CD14-positive monocyte (primary cell): ENCODE measurements around the gene SPPL2C. TPM values are rescaled to one million over a fixed set of nuclear protein-coding genes. Genes with fewer than 3 reads are reported as not detected.

ENCODE experiments used
- DNase-seq, 3 donors: peaks; one replicate each; pipeline ENCODE4 v3.0.0-alpha.2; 2011 to 2022
- H2AFZ ChIP-seq: 2 replicates; pipeline ENCODE4 v1.6.0; 2012; ENCODE audit warnings: mild to moderate bottlenecking, low read depth, low read length, inconsistent platforms; ENCODE audit not compliant: insufficient read depth, poor library complexity, severe bottlenecking
- H3K27ac ChIP-seq, 2 donors: 1 replicate in 1 of 2; 2 replicates in 1 of 2; pipeline ENCODE4 v1.5.1; 2012 to 2013; ENCODE audit warnings: low read length in 2 of 2, control low read depth in 1 of 2, inconsistent platforms in 1 of 2, low read depth in 1 of 2, mild to moderate bottlenecking in 1 of 2
- H3K27me3 ChIP-seq, 2 donors: one replicate each; pipeline versions ENCODE4 v1.6.0 to v1.6.1; 2011 to 2013; ENCODE audit warnings: low read length in 2 of 2; ENCODE audit not compliant: control insufficient read depth in 2 of 2, insufficient read depth in 2 of 2
- H3K36me3 ChIP-seq, 2 donors: replicated peaks in 1 of 2; 1 replicate in 1 of 2; 2 replicates in 1 of 2; pipeline versions ENCODE4 v1.5.1 to v1.6.1; 2012 to 2013; ENCODE audit warnings: low read length in 2 of 2, control low read depth in 1 of 2, inconsistent platforms in 1 of 2, mild to moderate bottlenecking in 1 of 2; ENCODE audit not compliant: insufficient read depth in 2 of 2, control insufficient read depth in 1 of 2
- H3K4me1 ChIP-seq, 2 donors: 1 replicate in 1 of 2; 2 replicates in 1 of 2; pipeline versions ENCODE4 v1.5.1 to v1.6.1; 2012 to 2013; ENCODE audit warnings: low read length in 2 of 2, control low read depth in 1 of 2, inconsistent platforms in 1 of 2, mild to moderate bottlenecking in 1 of 2, moderate library complexity in 1 of 2; ENCODE audit not compliant: insufficient read depth in 2 of 2, control insufficient read depth in 1 of 2
- H3K4me2 ChIP-seq: replicated peaks from 2 replicates; pipeline ENCODE3; 2012; ENCODE audit warnings: low read length, moderate library complexity, mild to moderate bottlenecking; ENCODE audit not compliant: poor library complexity, severe bottlenecking; ENCODE audit errors: extremely low read depth
- H3K4me3 ChIP-seq, 3 experiments: fragments of 200-600 bp in 1 of 3; sonication (generic) in 1 of 3; replicated peaks in 1 of 3; 1 replicate in 2 of 3; 2 replicates in 1 of 3; pipeline ENCODE4 v1.5.1; 2011 to 2013; ENCODE audit warnings: low read length in 3 of 3, mild to moderate bottlenecking in 3 of 3, control low read depth in 2 of 3, low read depth in 2 of 3, inconsistent platforms in 1 of 3, moderate library complexity in 1 of 3
- H3K79me2 ChIP-seq: 2 replicates; pipeline ENCODE4 v1.6.0; 2012; ENCODE audit warnings: mild to moderate bottlenecking, control low read depth, inconsistent platforms, low read length, moderate library complexity; ENCODE audit not compliant: insufficient read depth
- H3K9ac ChIP-seq: 2 replicates; pipeline ENCODE4 v1.6.0; 2017; ENCODE audit warnings: low read length, mild to moderate bottlenecking; ENCODE audit not compliant: insufficient read depth, poor library complexity, severe bottlenecking
- H3K9me3 ChIP-seq, 2 donors: replicated peaks in 1 of 2; 1 replicate in 1 of 2; 2 replicates in 1 of 2; pipeline versions ENCODE4 v1.5.1 to v1.6.1; 2012 to 2013; ENCODE audit warnings: low read length in 2 of 2, control low read depth in 1 of 2; ENCODE audit not compliant: control insufficient read depth in 1 of 2, insufficient read depth in 1 of 2
- H4K20me1 ChIP-seq: 2 replicates; pipeline ENCODE4 v1.6.0; 2012; ENCODE audit warnings: mild to moderate bottlenecking, low read length, control low read depth, moderate library complexity; ENCODE audit not compliant: insufficient read depth
- H3K27ac Mint-ChIP-seq, 7 donors: one replicate each; pipeline ENCODE4 v1.8.0; 2020; ENCODE audit warnings: mild to moderate bottlenecking in 7 of 7, mixed read lengths in 7 of 7, moderate library complexity in 6 of 7, inconsistent platforms in 2 of 7
- H3K27me3 Mint-ChIP-seq, 3 donors: one replicate each; pipeline ENCODE4 v1.8.0; 2021 to 2022; ENCODE audit warnings: low read depth in 3 of 3, mild to moderate bottlenecking in 3 of 3, mixed read lengths in 3 of 3, moderate library complexity in 3 of 3, inconsistent platforms in 1 of 3
- H3K36me3 Mint-ChIP-seq, 2 donors: one replicate each; pipeline ENCODE4 v1.8.0; 2020; ENCODE audit warnings: mixed read lengths in 2 of 2, inconsistent platforms in 1 of 2, mild to moderate bottlenecking in 1 of 2
- H3K4me1 Mint-ChIP-seq: one replicate; pipeline ENCODE4 v1.8.0; 2020; ENCODE audit warnings: mild to moderate bottlenecking, mixed read lengths
- H3K4me3 Mint-ChIP-seq, 2 donors: one replicate each; pipeline ENCODE4 v1.8.0; 2020; ENCODE audit warnings: mild to moderate bottlenecking in 2 of 2, mixed read lengths in 2 of 2, moderate library complexity in 1 of 2
- H3K9me3 Mint-ChIP-seq, 7 donors: one replicate each; pipeline ENCODE4 v1.8.0; 2020 to 2022; ENCODE audit warnings: mixed read lengths in 7 of 7, mild to moderate bottlenecking in 6 of 7, moderate library complexity in 6 of 7, inconsistent platforms in 2 of 7
- WGBS: methylation state at CpG from one replicate; pipeline ENCODE4 v1.1.5; 2013; ENCODE audit warnings: missing lambda C conversion rate; ENCODE audit not compliant: insufficient coverage; 5-methylcytosine and 5-hydroxymethylcytosine counted together
- intact Hi-C, 2 donors: fragments of 100-400 bp; cut with micrococcal nuclease; formaldehyde crosslinking; loops; one replicate each; pipeline versions ENCODE4 v1.15.0 to v1.15.1; 2023
- polyA plus RNA-seq, 3 donors: library from polyadenylated mRNA; depleted of rRNA in 1 of 3; unstranded in 2 of 3; stranded (reverse) in 1 of 3; fragments of 300-500 nt in 2 of 3; fragments of >200 nt in 1 of 3; fragmentation: Illumina TruSeq in 2 of 3; gene quantifications; 1 replicate in 2 of 3; 2 replicates in 1 of 3; pipeline ENCODE4 v1.2.3, GENCODE V29; 2012 to 2021
- TF ChIP-seq, protein P1 (sequence below): fragments of 200-600 bp; IDR thresholded peaks from one replicate; pipeline ENCODE4 v1.8.0; 2022; ENCODE audit warnings: antibody characterized with exemption, mild to moderate bottlenecking

Gene SPPL2C
- polyA plus RNA-seq, 3 donors, result not detected

DNA sequence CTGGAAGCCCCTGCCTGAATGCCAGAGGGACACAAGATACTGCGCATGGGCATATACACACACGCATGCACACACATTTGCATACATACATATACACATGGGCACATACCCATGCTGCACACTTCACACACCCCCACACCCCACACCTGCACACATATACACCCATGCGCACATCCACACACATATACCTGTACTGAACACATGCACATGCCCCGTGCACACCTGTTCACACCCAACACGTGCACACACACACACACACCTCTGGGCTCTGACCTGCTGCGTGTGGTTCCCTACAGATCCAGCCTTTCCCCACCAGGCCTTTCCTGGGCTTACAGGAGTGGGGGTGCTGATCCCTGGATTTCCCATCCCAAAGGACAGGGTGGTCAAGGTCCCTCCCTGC, 6.3 kb downstream of the SPPL2C start:
- intact Hi-C loops, result no loop called here
- no peaks in the 10 kb centered on the region for H3K36me3 ChIP-seq
- DNase-seq, result no peak
- no peak overlapping the region for H3K9ac ChIP-seq
- H3K4me3 ChIP-seq, result no peak overlapping the region
- H3K27ac ChIP-seq, result no peak overlapping the region
- H3K27me3 Mint-ChIP-seq, result peaks cover 16 to 32% (median 24%) of the 10 kb centered on the region in 3 donors
- no peak overlapping the region for H2AFZ ChIP-seq
- 89% methylated on average over 6 of the region's 6 CpGs for WGBS
- no peaks in the 10 kb centered on the region for H3K36me3 Mint-ChIP-seq
- peaks cover 3% of the 10 kb centered on the region for H3K4me1 Mint-ChIP-seq
- H3K4me1 ChIP-seq, result no peaks in the 10 kb centered on the region
- H3K79me2 ChIP-seq, result no peaks in the 10 kb centered on the region
- no peak overlapping the region for H3K4me3 Mint-ChIP-seq
- H4K20me1 ChIP-seq, result no peaks in the 10 kb centered on the region
- no peak overlapping the region for H3K4me2 ChIP-seq
- no peaks in the 10 kb centered on the region for H3K9me3 ChIP-seq
- H3K27ac Mint-ChIP-seq, result no peak overlapping the region
- H3K27me3 ChIP-seq, result peaks cover 0 to 12% of the 10 kb centered on the region in 2 donors
- peaks cover 0 to 3% (median 0%) of the 10 kb centered on the region in 7 donors for H3K9me3 Mint-ChIP-seq
- TF ChIP-seq, protein P1, sequence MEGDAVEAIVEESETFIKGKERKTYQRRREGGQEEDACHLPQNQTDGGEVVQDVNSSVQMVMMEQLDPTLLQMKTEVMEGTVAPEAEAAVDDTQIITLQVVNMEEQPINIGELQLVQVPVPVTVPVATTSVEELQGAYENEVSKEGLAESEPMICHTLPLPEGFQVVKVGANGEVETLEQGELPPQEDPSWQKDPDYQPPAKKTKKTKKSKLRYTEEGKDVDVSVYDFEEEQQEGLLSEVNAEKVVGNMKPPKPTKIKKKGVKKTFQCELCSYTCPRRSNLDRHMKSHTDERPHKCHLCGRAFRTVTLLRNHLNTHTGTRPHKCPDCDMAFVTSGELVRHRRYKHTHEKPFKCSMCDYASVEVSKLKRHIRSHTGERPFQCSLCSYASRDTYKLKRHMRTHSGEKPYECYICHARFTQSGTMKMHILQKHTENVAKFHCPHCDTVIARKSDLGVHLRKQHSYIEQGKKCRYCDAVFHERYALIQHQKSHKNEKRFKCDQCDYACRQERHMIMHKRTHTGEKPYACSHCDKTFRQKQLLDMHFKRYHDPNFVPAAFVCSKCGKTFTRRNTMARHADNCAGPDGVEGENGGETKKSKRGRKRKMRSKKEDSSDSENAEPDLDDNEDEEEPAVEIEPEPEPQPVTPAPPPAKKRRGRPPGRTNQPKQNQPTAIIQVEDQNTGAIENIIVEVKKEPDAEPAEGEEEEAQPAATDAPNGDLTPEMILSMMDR, result no peak

- intact Hi-C loops, result no loop called here
- no peaks in the 10 kb centered on the region for H3K36me3 Mint-ChIP-seq
- peaks cover 0 to 12% of the 10 kb centered on the region in 2 donors for H3K27me3 ChIP-seq
- no peaks in the 10 kb centered on the region for H3K9me3 ChIP-seq
- 29% methylated on average over 8 of the region's 8 CpGs for WGBS
- no peak overlapping the region for H3K9ac ChIP-seq
- peaks cover 3% of the 10 kb centered on the region for H3K4me1 Mint-ChIP-seq
- no peak overlapping the region for H3K4me3 ChIP-seq
- no peak overlapping the region for H3K27ac Mint-ChIP-seq
- peaks cover 16 to 32% (median 24%) of the 10 kb centered on the region in 3 donors for H3K27me3 Mint-ChIP-seq
- no peaks in the 10 kb centered on the region for H3K36me3 ChIP-seq
- H3K9me3 Mint-ChIP-seq, result peaks cover 0 to 3% (median 0%) of the 10 kb centered on the region in 7 donors
- H3K79me2 ChIP-seq, result no peaks in the 10 kb centered on the region
- H3K27ac ChIP-seq, result no peak overlapping the region
- H4K20me1 ChIP-seq, result no peaks in the 10 kb centered on the region
- TF ChIP-seq, protein P1, result no peak
- no peak overlapping the region for H3K4me2 ChIP-seq
- H2AFZ ChIP-seq, result no peak overlapping the region
- no peak for DNase-seq
- H3K4me1 ChIP-seq, result no peaks in the 10 kb centered on the region
- H3K4me3 Mint-ChIP-seq, result no peak overlapping the region
Observed at GRCh38 chr17:45851464-45851863, 6.8 kb downstream of the SPPL2C start.
